Suprapubic skin (tissue), 4 donors: ENCODE data around the gene CACNA2D3.

ENCODE experiments used
- EP300 ChIP-seq: sonication (generic); formaldehyde crosslinking; IDR thresholded peaks from one replicate; pipeline ENCODE4 v1.6.1; 2017; ENCODE audit warnings: antibody characterized with exemption
- POLR2A ChIP-seq, 2 donors: fragments of 450-650 bp; IDR thresholded peaks; one replicate each; pipeline ENCODE4 v1.6.1; 2017; ENCODE audit warnings: antibody characterized with exemption in 2 of 2, mild to moderate bottlenecking in 2 of 2, moderate library complexity in 2 of 2
- POLR2AphosphoS5 ChIP-seq, 3 donors: sonication (generic); formaldehyde crosslinking; IDR thresholded peaks; one replicate each; pipeline ENCODE4 v1.6.1; 2017; ENCODE audit warnings: antibody characterized with exemption in 3 of 3
- TF ChIP-seq, protein P1 (sequence below), 2 donors: fragments of 200-600 bp in 1 of 2; fragments of 450-650 bp in 1 of 2; sonication (generic) in 1 of 2; IDR thresholded peaks; one replicate each; pipeline ENCODE4 v1.5.1; 2016 to 2019; ENCODE audit warnings: antibody characterized with exemption in 2 of 2, mild to moderate bottlenecking in 1 of 2, moderate library complexity in 1 of 2

- TF ChIP-seq, protein P1, sequence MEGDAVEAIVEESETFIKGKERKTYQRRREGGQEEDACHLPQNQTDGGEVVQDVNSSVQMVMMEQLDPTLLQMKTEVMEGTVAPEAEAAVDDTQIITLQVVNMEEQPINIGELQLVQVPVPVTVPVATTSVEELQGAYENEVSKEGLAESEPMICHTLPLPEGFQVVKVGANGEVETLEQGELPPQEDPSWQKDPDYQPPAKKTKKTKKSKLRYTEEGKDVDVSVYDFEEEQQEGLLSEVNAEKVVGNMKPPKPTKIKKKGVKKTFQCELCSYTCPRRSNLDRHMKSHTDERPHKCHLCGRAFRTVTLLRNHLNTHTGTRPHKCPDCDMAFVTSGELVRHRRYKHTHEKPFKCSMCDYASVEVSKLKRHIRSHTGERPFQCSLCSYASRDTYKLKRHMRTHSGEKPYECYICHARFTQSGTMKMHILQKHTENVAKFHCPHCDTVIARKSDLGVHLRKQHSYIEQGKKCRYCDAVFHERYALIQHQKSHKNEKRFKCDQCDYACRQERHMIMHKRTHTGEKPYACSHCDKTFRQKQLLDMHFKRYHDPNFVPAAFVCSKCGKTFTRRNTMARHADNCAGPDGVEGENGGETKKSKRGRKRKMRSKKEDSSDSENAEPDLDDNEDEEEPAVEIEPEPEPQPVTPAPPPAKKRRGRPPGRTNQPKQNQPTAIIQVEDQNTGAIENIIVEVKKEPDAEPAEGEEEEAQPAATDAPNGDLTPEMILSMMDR (IDR thresholded peaks at IDR 0.05), result no peak
- TF ChIP-seq EP300 (no peak), POLR2AphosphoS5 (IDR thresholded peaks at IDR 0.05) (no peak), POLR2A (IDR thresholded peaks at IDR 0.05) (no peak)
These were observed 468.8 kb downstream of the CACNA2D3 start for GRCh38 chr3:54591157-54591556.
